SK-N-MC (cell line): ENCODE data around the gene OBSCN.

ENCODE experiments used
- EZH2 ChIP-seq: fragments of 200-600 bp; sonication (generic); IDR thresholded peaks from one replicate; pipeline ENCODE4 v1.6.1; 2017; ENCODE audit warnings: antibody characterized with exemption
- FOXP2 ChIP-seq: optimal IDR thresholded peaks from 2 replicates; pipeline ENCODE3; 2011; ENCODE audit warnings: mild to moderate bottlenecking, moderate library complexity; ENCODE audit not compliant: insufficient read depth; ENCODE audit errors: extremely low read length, control extremely low read depth
- POLR2AphosphoS5 ChIP-seq: IDR thresholded peaks from 2 replicates; pipeline ENCODE4 v1.6.1; 2012; ENCODE audit warnings: mild to moderate bottlenecking, low read depth, low read length, borderline replicate concordance

DNA sequence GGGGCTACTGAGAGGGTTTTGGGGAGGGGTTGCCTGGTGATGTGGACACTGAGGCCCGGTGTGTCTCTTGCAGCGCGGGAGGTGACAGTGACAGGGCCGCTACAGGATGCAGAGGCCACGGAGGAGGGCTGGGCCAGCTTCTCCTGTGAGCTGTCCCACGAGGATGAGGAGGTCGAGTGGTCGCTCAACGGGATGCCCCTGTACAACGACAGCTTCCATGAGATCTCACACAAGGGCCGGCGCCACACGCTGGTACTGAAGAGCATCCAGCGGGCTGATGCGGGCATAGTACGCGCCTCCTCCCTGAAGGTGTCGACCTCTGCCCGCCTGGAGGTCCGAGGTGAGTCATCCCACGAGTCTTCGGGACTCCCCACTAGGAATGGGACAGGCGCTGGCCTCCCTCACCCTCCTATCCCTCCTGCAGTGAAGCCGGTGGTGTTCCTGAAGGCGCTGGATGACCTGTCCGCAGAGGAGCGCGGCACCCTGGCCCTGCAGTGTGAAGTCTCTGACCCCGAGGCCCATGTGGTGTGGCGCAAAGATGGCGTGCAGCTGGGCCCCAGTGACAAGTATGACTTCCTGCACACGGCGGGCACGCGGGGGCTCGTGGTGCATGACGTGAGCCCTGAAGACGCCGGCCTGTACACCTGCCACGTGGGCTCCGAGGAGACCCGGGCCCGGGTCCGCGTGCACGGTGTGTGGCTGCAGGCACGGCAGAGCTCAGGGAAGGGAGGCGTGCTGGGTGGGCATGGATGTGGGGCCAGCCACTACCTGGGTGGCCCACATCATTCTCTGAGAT lies 72.5 kb downstream of the OBSCN start:
- TF ChIP-seq POLR2AphosphoS5 (no peak), EZH2 (no peak), FOXP2 (no peak)
